KOPT-K1 (cell line): ENCODE data around the gene PSMD12.
"Not testable (repeated sequence)": the region's sequence is repeated elsewhere in the genome, so short reads cannot be mapped to it uniquely, and the experiment has no call there.

Experiments used
- H3K27ac ChIP-seq: fragments of 200-600 bp; sonication (generic); 2 replicates; pipeline ENCODE4 v1.5.1; 2016; ENCODE audit warnings: antibody characterized with exemption, mild to moderate bottlenecking, low read depth, low read length; ENCODE audit not compliant: poor library complexity, severe bottlenecking
- H3K36me3 ChIP-seq: fragments of 200-600 bp; sonication (generic); 2 replicates; pipeline ENCODE4 v1.5.1; 2017; ENCODE audit warnings: antibody characterized with exemption, mild to moderate bottlenecking, low read length, moderate library complexity; ENCODE audit not compliant: insufficient read depth
- H3K9me3 ChIP-seq: fragments of 200-600 bp; sonication (generic); 2 replicates; pipeline ENCODE4 v1.5.1; 2017; ENCODE audit warnings: antibody characterized with exemption, low read length, mild to moderate bottlenecking; ENCODE audit not compliant: insufficient read depth, poor library complexity, severe bottlenecking

The PSMD12 gene

DNA sequence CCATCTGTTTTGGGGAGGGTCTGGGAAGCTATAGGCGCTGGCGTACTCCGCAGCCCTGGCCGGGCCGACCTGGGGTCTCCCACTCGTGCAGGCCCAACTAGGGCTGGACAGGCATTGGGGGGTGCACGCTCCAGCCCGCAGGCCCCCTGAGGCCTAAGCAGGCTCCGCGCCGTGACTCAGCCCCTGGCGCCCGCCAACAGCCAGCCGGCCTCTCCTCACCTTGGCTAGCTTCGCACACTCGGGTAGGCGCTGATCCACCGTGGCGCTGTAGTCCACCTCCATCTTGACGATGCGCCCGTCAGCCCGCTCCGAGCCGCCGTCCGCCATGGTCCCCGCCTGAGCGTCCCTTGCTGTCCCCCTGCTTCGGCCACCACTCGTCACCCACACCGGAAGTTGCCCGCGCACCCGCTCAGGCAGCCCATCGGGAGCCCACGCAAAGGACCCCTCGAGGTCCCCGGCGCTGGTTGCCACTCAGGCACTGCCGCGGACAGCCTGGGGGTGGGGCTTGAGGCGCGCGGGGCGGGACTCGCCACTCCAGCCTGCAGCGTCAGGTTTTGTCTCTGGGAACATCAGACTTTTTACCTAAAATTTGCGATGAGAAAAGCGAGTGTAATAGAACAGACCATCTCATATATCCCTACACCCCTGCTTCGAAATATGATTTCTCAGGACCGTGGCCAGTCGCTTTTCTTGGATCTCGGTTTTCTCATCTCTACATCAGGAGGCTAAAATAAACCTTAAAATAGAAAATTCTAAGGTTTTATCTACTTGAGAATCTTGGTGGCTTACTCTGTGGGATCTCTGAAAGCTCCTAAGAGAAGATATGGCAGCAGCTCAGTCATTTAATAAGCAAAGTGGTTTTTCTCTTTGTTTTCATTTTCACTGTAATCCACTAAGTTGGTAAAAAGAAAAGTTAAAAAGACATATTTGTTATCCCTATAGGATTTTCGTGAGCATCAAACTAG, at the start of gene PSMD12:
Gene PSMD12 (minus strand): TSS at position 385 of the 965 bp plus-strand sequence. CDS start 58 bp downstream, at position 327.
- Histone ChIP-seq H3K9me3 (no peaks in the 10 kb centered on the region), H3K36me3 (peaks cover 38% of the 10 kb centered on the region), H3K27ac (peak within 1 kb of the TSS; percentile 84)

GRCh38 chr17:67415291-67415690, 48.9 kb upstream of the PSMD12 start:
- Histone ChIP-seq H3K9me3 (peaks cover 6% of the 10 kb centered on the region), H3K36me3 (no peaks in the 10 kb centered on the region), H3K27ac (no peak overlapping the region)

DNA sequence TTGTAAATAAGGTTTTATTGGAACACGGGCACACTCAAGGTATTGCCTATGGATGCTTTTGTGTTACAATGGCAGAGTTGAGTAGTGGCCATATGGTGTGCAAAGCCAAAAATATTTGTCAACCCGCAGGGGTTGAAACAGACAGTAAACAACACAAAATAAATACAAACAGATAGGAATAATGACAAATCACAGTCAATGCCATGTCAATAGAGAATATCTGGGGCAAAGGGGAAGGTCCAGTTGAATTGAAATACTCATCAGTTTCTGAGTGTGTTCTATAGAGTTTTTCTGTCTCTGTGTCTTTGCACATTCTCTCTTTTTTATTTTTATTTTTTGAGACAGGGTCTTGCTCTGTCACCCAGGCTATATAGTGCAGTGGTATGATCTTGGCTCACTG, 48.2 kb upstream of the PSMD12 start:
- Histone ChIP-seq H3K27ac (no peak overlapping the region), H3K9me3 (peaks cover 6% of the 10 kb centered on the region), H3K36me3 (no peaks in the 10 kb centered on the region)

- Histone ChIP-seq H3K36me3 (no peaks in the 10 kb centered on the region), H3K9me3 (peaks cover 6% of the 10 kb centered on the region), H3K27ac (no peak overlapping the region)
Observed at GRCh38 chr17:67414130-67414529, 47.8 kb upstream of the PSMD12 start.

DNA sequence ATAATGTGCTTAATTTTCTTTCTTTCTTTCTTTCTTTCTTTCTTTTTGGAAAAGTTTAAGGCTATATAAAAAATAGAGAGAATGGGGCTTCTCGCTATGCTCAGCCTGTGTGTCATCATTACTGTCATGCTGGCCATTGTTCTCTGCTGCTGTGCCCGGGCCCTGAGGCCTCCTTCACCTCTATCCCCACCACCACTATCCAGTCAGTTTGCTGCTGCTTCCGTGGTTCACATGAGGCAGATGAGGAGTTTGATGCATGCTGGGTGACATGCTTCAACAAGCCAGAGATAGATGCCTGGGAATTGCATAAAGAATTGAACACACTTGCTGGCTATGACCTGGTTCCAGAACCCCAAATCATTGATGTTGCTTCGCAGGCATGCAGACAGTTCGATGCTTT, 47.0 kb upstream of the PSMD12 start:
- Histone ChIP-seq H3K9me3 (peaks cover 6% of the 10 kb centered on the region), H3K27ac (no peak overlapping the region), H3K36me3 (no peaks in the 10 kb centered on the region)

DNA sequence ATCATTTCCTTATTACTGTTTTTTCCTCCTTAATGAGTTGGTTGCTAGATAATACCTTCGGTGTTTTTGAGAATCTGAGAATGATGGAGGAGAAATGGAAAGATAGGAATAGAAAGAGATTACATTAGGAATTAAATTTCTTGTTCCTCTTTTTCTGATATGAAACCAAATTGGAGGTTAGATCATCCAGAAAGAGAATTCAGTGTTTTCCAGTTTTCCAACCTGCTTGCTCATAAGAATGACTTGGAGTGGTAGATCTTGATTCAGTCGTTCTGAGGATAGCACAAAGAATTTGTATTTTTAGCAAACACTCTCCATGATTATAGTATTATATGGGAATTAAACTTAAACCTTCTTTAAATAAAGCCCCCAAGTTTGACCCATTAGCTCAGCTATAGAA, 46.6 kb upstream of the PSMD12 start:
- Histone ChIP-seq H3K27ac (no peak overlapping the region), H3K36me3 (no peaks in the 10 kb centered on the region), H3K9me3 (peaks cover 6% of the 10 kb centered on the region)

GRCh38 chr17:67412032-67412431, 45.7 kb upstream of the PSMD12 start:
- H3K9me3 ChIP-seq, result peaks cover 6% of the 10 kb centered on the region
- no peaks in the 10 kb centered on the region for H3K36me3 ChIP-seq
- H3K27ac ChIP-seq, result no peak overlapping the region

DNA sequence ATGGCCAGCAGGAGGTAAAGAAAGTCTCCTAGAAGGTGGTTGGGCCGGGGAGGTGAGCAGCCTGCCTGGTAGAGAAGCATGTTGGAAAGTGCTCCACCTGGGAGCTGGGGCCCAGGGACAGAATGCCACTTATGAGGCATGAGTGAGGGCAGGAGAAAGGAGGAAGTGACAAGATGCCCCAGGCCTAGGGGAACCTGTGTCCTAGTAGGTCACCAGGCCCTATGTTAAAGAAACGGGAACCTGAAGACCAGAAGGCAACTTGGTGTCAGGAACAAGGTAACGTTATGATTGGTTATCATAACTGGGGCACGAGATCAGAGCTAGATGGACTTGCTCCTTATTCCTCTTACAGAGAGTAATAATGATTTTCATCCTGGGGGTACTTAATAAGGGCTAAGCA, 45.0 kb upstream of the PSMD12 start:
- peaks cover 6% of the 10 kb centered on the region for H3K9me3 ChIP-seq
- no peak overlapping the region for H3K27ac ChIP-seq
- H3K36me3 ChIP-seq, result no peaks in the 10 kb centered on the region

DNA sequence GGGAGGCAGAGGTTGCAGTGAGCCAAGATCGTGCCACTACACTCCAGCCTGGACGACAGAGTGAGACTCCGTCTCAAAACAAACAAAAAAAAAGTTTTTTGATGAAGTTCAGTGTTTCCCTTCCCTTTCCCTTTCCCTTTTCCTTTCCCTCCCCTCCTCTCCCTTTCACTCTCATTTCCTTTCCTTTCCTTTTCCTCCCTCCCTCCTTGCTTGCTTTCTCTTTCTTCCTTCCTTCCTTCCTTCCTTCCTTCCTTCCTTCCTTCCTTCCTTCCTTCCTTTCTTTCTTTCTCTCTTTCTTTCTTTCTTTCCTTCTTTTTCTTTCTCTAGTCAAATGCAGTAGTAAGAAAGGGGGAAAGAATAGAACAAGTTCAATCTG, 42.1 kb upstream of the PSMD12 start:
- not testable (repeated sequence) for H3K27ac ChIP-seq, H3K36me3 ChIP-seq, H3K9me3 ChIP-seq

GRCh38 chr17:67403483-67403882, 37.1 kb upstream of the PSMD12 start:
- no peaks in the 10 kb centered on the region for H3K36me3 ChIP-seq
- H3K9me3 ChIP-seq, result no peaks in the 10 kb centered on the region
- no peak overlapping the region for H3K27ac ChIP-seq

DNA sequence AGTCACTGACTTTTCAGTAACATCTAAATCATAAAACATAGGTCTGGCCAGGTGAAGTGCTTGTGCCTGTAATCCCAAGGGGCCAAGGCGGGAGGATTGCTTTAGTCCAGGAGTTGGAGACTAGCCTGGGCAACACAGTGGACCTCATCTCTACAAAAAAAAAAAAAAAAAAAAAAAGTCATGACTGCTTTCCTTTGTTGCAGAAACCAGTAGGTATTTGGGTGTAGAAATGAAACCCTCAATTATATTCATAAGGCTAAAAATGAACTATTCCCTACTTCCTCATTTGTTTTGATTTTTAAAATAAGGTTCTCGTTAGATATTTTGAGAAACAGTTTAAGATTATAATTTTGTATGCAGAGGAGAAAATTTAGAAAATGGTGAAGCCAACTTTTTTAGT, 36.7 kb upstream of the PSMD12 start:
- Histone ChIP-seq H3K9me3 (no peaks in the 10 kb centered on the region), H3K36me3 (no peaks in the 10 kb centered on the region), H3K27ac (peak overlapping the region; percentile 1)

DNA sequence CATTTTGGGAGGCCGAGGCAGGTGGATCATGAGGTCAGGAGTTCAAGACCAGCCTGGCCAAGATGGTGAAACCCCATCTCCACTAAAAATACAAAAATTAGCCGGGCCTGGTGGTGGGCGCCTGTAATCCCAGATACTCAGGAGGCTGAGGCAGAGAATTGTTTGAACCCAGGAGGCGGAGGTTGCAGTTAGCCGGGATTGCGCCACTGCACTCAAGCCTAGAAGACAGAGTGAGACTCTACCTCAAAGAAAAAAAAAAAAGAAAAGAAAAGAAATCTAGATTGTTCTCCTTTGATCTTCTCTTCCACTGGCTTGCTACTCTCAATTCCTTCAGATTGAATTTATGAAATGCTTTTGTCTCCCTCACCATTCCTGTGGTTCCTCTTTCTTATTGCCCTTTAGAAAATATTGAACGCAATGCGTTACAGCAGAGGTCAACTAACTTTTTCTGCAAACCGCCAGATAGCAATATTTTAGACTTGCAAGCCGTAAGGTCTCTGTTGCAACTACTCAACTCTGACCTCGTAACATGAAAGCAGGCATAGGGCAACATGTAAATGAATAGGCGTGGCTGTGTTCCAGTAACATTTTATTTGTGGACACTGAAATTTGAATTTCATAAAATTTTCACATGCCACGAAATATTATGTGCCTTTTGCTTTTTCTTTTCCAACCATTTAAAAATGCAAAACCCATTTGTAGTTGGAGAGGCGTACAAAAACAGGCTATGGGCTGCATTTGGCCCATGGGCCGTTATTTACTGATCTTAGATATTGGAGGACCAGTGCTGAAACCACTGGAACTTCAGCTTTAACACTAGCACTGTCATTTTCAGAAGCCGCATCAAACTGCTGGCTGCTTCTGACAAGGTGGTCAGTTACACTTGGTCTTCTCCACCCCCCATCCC, 35.5 kb upstream of the PSMD12 start:
- H3K9me3 ChIP-seq, result no peaks in the 10 kb centered on the region
- no peaks in the 10 kb centered on the region for H3K36me3 ChIP-seq
- H3K27ac ChIP-seq, result no peak overlapping the region

DNA sequence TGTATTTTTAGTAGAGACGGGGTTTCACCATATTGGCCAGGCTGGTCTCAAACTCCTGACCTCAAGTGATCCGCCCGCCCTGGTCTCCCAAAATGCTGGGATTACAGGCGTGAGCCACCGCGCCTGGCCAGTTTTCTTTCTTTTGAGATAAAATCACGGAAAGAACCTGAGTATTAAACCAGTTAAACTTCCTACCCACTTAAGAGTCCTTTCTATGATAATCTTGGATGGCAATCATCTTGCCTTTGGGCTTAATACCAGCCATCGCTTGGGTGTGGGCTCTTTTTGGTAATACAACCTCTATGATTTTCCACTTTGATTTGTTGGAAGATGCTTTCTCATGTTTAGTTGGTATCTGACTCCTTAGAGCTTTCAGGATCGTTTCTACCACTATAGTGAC, 34.7 kb upstream of the PSMD12 start:
- no peaks in the 10 kb centered on the region for H3K9me3 ChIP-seq
- H3K36me3 ChIP-seq, result no peaks in the 10 kb centered on the region
- peak overlapping the region; percentile 64 for H3K27ac ChIP-seq

GRCh38 chr17:67400193-67400592, 33.8 kb upstream of the PSMD12 start:
- Histone ChIP-seq H3K27ac (peak overlapping the region; percentile 64), H3K36me3 (no peaks in the 10 kb centered on the region), H3K9me3 (no peaks in the 10 kb centered on the region)

DNA sequence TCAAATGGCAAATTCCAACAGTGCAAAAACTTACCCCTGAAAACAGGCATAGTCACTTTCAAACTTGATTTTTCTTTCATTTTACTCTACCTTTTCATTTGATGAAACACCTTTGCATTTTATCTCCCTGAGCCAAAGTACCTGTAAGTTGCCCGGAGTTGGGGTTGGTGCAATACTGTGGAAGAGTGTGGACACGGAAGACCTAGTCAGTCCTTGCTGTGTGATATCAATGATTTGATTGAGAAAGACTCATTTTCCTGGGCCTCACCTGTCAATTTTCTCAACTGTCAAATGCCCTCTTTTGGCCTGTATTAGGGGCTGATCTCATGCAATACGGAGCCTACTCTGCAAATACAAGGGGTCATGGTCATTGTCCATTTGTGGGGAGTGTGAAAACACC, 33.3 kb upstream of the PSMD12 start:
- peak overlapping the region; percentile 64 for H3K27ac ChIP-seq
- H3K36me3 ChIP-seq, result no peaks in the 10 kb centered on the region
- no peaks in the 10 kb centered on the region for H3K9me3 ChIP-seq
